Measurements from ENCODE around the gene FEN1.
A peak's percentile ranks its signal among the peaks of the same experiment; 100 is the strongest.

Gene FEN1

GRCh38 chr11:61774411-61774810 is 18.3 kb upstream of the FEN1 start (continued):
- TF ChIP-seq ZNF501 (tag by site-specific recombination; IDR thresholded peaks at IDR 0.05) (no peak), ZNF654 (tag by site-specific recombination; IDR thresholded peaks at IDR 0.05; ENCODE audit: low read depth) (no peak), ZSCAN5A (tag by site-specific recombination; IDR thresholded peaks at IDR 0.05) (no peak), KLF8 (tag by site-specific recombination; IDR thresholded peaks at IDR 0.05) (peak; percentile 45; the same call in 1 of the 2 replicates), ZNF221 (tag by site-specific recombination; IDR thresholded peaks at IDR 0.05; ENCODE audit: borderline replicate concordance) (no peak), ZNF394 (tag by site-specific recombination; IDR thresholded peaks at IDR 0.05; ENCODE audit: borderline replicate concordance) (no peak), ZNF792 (tag by site-specific recombination; IDR thresholded peaks at IDR 0.05) (no peak), ZFHX2 (tag by site-specific recombination; conservative IDR thresholded peaks at IDR 0.05) (peak; percentile 77)
- TF ChIP-seq, protein P1, sequence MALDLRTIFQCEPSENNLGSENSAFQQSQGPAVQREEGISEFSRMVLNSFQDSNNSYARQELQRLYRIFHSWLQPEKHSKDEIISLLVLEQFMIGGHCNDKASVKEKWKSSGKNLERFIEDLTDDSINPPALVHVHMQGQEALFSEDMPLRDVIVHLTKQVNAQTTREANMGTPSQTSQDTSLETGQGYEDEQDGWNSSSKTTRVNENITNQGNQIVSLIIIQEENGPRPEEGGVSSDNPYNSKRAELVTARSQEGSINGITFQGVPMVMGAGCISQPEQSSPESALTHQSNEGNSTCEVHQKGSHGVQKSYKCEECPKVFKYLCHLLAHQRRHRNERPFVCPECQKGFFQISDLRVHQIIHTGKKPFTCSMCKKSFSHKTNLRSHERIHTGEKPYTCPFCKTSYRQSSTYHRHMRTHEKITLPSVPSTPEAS (tag by site-specific recombination; IDR thresholded peaks at IDR 0.05), result peak; percentile 72

- Histone ChIP-seq H3K9me3 (ENCODE audit: control insufficient read depth, insufficient read depth, low read depth, low read length) (no peaks in the 10 kb centered on the region), H3K4me3 (ENCODE audit: low read depth, low read length) (no peak overlapping the region), H3K27ac (ENCODE audit: extremely low read depth, low read depth, low read length) (no peak overlapping the region), H3K4me1 (ENCODE audit: control insufficient read depth, insufficient read depth, low read length) (no peaks in the 10 kb centered on the region), H3K36me3 (ENCODE audit: control insufficient read depth in 2 of 2, insufficient read depth in 1 of 2, low read length in 2 of 2) (peaks cover 0 to 4% of the 10 kb centered on the region in 2 experiments; a peak in 1 of 3 replicates)
- CTCF ChIA-PET, result interaction anchor here (0.7 to 2.0 kb wide), 6 partner anchors 14 to 615 kb away, joined by 3 to 11 read pairs (median 6); no protein-coding TSS in a partner anchor
- TF ChIP-seq ZNF37A (tag by site-specific recombination; IDR thresholded peaks at IDR 0.05), result no peak
- TF ChIP-seq ZNF629 (tag by site-specific recombination; IDR thresholded peaks at IDR 0.05), result no peak
- TF ChIP-seq, protein P2, sequence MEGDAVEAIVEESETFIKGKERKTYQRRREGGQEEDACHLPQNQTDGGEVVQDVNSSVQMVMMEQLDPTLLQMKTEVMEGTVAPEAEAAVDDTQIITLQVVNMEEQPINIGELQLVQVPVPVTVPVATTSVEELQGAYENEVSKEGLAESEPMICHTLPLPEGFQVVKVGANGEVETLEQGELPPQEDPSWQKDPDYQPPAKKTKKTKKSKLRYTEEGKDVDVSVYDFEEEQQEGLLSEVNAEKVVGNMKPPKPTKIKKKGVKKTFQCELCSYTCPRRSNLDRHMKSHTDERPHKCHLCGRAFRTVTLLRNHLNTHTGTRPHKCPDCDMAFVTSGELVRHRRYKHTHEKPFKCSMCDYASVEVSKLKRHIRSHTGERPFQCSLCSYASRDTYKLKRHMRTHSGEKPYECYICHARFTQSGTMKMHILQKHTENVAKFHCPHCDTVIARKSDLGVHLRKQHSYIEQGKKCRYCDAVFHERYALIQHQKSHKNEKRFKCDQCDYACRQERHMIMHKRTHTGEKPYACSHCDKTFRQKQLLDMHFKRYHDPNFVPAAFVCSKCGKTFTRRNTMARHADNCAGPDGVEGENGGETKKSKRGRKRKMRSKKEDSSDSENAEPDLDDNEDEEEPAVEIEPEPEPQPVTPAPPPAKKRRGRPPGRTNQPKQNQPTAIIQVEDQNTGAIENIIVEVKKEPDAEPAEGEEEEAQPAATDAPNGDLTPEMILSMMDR (tag by site-specific recombination; IDR thresholded peaks at IDR 0.05), result no peak
- TF ChIP-seq ZNF266 (tag by site-specific recombination; IDR thresholded peaks at IDR 0.05; ENCODE audit: low read depth), result no peak
- no peak for TF ChIP-seq ZNF23 (tag by site-specific recombination; IDR thresholded peaks at IDR 0.05; ENCODE audit: borderline replicate concordance)
- TF ChIP-seq ZNF132 (tag by site-specific recombination; IDR thresholded peaks at IDR 0.05; ENCODE audit: borderline replicate concordance), result no peak
- no peak for TF ChIP-seq ZNF341 (tag by site-specific recombination; IDR thresholded peaks at IDR 0.05; ENCODE audit: low read depth)
- no peak for TF ChIP-seq ZNF830 (tag by site-specific recombination; IDR thresholded peaks at IDR 0.05; ENCODE audit: low read depth)
- no peak for TF ChIP-seq PRDM1 (tag by site-specific recombination; IDR thresholded peaks at IDR 0.05)
- no peak for TF ChIP-seq ZFP41 (tag by site-specific recombination; IDR thresholded peaks at IDR 0.05; ENCODE audit: borderline replicate concordance)
- TF ChIP-seq ZNF404 (tag by site-specific recombination; IDR thresholded peaks at IDR 0.05), result no peak
- TF ChIP-seq HIC1 (tag by site-specific recombination; IDR thresholded peaks at IDR 0.05), result no peak
- no peak for TF ChIP-seq ZBTB26 (tag by site-specific recombination; optimal IDR thresholded peaks at IDR 0.05)
- TF ChIP-seq IKZF3 (tag by site-specific recombination; IDR thresholded peaks at IDR 0.05), result no peak
- no peak for TF ChIP-seq BCL11B (tag by site-specific recombination; IDR thresholded peaks at IDR 0.05; ENCODE audit: low read depth)
- no peak for TF ChIP-seq ZBTB17 (tag by site-specific recombination; IDR thresholded peaks at IDR 0.05)
- POLR2A ChIA-PET, result interaction anchor here (0.6 kb wide), 1 partner anchor 249 kb away, joined by 3 read pairs; no protein-coding TSS in a partner anchor
Observed at GRCh38 chr11:61775106-61775505, 17.6 kb upstream of the FEN1 start.
